ENCODE data around the gene LIFR.

Gene LIFR

DNA sequence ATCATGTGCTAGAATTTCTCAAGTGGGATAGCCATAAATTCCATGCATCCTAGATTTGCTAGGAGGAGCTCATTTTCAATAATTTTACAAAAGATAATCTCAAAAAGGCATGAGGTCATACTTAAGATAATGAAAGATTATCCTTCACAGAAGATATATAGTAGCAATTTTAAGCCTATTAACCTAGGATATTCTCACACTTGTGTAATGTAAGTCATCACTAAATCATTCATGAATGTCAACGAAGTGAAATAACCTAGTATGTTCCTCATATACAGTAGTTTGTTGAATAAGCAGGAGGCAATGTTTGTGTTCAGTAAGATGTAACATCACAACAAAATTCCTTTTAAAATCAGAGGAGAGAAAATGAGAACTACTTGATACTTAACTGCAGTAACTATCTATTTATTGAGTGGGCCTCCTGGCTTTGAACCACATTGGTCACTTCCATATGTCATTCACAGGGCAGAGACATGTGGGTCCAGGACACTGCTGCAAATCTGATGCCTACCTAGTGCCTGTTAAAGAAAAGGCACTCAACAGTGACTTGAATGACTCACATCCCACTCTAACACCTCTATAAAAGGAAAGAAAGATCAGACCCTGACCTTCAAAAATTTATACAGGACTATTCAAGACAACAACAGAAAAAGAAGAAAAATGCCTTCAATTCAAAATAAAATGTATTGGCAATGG is 8.2 kb downstream of the LIFR start (continued):
- 0 out of 2 replicates have a peak, but pooled peaks have one; percentile 26 for TF ChIP-seq SCRT2 (tag by site-specific recombination; IDR thresholded peaks at IDR 0.05)
- TF ChIP-seq, protein P1, sequence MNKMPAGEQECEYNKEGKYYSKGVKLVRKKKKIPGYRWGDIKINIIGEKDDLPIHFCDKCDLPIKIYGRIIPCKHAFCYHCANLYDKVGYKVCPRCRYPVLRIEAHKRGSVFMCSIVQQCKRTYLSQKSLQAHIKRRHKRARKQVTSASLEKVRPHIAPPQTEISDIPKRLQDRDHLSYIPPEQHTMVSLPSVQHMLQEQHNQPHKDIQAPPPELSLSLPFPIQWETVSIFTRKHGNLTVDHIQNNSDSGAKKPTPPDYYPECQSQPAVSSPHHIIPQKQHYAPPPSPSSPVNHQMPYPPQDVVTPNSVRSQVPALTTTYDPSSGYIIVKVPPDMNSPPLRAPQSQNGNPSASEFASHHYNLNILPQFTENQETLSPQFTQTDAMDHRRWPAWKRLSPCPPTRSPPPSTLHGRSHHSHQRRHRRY (tag by site-specific recombination; IDR thresholded peaks at IDR 0.05) = no peak
- no peak for TF ChIP-seq ZBTB21 (tag by site-specific recombination; IDR thresholded peaks at IDR 0.05)
- TF ChIP-seq, protein P2, sequence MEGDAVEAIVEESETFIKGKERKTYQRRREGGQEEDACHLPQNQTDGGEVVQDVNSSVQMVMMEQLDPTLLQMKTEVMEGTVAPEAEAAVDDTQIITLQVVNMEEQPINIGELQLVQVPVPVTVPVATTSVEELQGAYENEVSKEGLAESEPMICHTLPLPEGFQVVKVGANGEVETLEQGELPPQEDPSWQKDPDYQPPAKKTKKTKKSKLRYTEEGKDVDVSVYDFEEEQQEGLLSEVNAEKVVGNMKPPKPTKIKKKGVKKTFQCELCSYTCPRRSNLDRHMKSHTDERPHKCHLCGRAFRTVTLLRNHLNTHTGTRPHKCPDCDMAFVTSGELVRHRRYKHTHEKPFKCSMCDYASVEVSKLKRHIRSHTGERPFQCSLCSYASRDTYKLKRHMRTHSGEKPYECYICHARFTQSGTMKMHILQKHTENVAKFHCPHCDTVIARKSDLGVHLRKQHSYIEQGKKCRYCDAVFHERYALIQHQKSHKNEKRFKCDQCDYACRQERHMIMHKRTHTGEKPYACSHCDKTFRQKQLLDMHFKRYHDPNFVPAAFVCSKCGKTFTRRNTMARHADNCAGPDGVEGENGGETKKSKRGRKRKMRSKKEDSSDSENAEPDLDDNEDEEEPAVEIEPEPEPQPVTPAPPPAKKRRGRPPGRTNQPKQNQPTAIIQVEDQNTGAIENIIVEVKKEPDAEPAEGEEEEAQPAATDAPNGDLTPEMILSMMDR (tag by site-specific recombination; IDR thresholded peaks at IDR 0.05) = no peak
- no peak for TF ChIP-seq KLF7 (tag by site-specific recombination; IDR thresholded peaks at IDR 0.05; ENCODE audit: borderline replicate concordance)
- TF ChIP-seq ZNF394 (tag by site-specific recombination; IDR thresholded peaks at IDR 0.05; ENCODE audit: borderline replicate concordance) = peak; percentile 43; the same call in 1 of the 2 replicates
- peak; percentile 72 for TF ChIP-seq ZXDB (tag by site-specific recombination; IDR thresholded peaks at IDR 0.05)
- peak; percentile 39; the same call in 1 of the 2 replicates for TF ChIP-seq ZNF501 (tag by site-specific recombination; IDR thresholded peaks at IDR 0.05)
- TF ChIP-seq FEZF1 (tag by site-specific recombination; IDR thresholded peaks at IDR 0.05) = peak; percentile 52
- TF ChIP-seq ZSCAN23 (tag by site-specific recombination; IDR thresholded peaks at IDR 0.05) = peak; percentile 24; the same call in 1 of the 2 replicates
- TF ChIP-seq ZFHX2 (tag by site-specific recombination; conservative IDR thresholded peaks at IDR 0.05) = no peak
- TF ChIP-seq IKZF3 (tag by site-specific recombination; IDR thresholded peaks at IDR 0.05) = peak; percentile 49; the same call in 1 of the 2 replicates

DNA sequence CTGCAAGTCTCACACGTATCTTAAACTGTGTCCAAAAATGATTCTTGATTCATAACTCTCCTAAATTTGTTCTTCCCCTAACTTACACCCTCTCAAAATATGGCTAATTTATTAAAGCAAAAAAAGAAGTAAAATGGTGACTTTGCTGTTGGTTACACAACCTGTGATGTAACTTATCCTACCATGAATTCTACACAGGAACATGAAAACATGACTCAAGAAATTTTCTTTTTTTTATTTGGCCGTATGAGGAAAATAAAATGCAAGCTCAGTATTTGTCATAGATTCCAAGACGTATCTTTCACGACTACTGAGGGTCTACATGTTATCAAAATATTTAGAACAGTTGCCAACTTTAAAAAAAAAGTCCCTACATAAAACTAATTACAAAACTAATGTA is 9.2 kb downstream of the LIFR start:
- Histone ChIP-seq H3K4me3 (ENCODE audit: low read depth, low read length) (no peak overlapping the region), H3K27ac (ENCODE audit: extremely low read depth, low read depth, low read length) (no peak overlapping the region), H3K4me1 (ENCODE audit: control insufficient read depth, insufficient read depth, low read length) (peaks cover 26% of the 10 kb centered on the region), H3K36me3 (ENCODE audit: control insufficient read depth in 2 of 2, insufficient read depth in 1 of 2, low read length in 2 of 2) (no peaks in the 10 kb centered on the region), H3K9me3 (ENCODE audit: control insufficient read depth, insufficient read depth, low read depth, low read length) (no peaks in the 10 kb centered on the region)
- TF ChIP-seq, protein P3, sequence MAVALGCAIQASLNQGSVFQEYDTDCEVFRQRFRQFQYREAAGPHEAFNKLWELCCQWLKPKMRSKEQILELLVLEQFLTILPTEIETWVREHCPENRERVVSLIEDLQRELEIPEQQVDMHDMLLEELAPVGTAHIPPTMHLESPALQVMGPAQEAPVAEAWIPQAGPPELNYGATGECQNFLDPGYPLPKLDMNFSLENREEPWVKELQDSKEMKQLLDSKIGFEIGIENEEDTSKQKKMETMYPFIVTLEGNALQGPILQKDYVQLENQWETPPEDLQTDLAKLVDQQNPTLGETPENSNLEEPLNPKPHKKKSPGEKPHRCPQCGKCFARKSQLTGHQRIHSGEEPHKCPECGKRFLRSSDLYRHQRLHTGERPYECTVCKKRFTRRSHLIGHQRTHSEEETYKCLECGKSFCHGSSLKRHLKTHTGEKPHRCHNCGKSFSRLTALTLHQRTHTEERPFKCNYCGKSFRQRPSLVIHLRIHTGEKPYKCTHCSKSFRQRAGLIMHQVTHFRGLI (tag by site-specific recombination; IDR thresholded peaks at IDR 0.05) = no peak
- TF ChIP-seq ZNF549 (tag by site-specific recombination; IDR thresholded peaks at IDR 0.05) (no peak), WT1 (tag by site-specific recombination; IDR thresholded peaks at IDR 0.05) (no peak), ZNF843 (tag by site-specific recombination; IDR thresholded peaks at IDR 0.05) (no peak), ZNF521 (tag by site-specific recombination; IDR thresholded peaks at IDR 0.05) (no peak), ZNF585B (tag by site-specific recombination; IDR thresholded peaks at IDR 0.05) (no peak), SP2 (tag by site-specific recombination; IDR thresholded peaks at IDR 0.05) (no peak), ZNF433 (tag by site-specific recombination; IDR thresholded peaks at IDR 0.05; ENCODE audit: low read depth) (no peak), TCF7L2 (IDR thresholded peaks at IDR 0.05; ENCODE audit: borderline replicate concordance, low read depth, low read length) (no peak)
- TF ChIP-seq, protein P4, sequence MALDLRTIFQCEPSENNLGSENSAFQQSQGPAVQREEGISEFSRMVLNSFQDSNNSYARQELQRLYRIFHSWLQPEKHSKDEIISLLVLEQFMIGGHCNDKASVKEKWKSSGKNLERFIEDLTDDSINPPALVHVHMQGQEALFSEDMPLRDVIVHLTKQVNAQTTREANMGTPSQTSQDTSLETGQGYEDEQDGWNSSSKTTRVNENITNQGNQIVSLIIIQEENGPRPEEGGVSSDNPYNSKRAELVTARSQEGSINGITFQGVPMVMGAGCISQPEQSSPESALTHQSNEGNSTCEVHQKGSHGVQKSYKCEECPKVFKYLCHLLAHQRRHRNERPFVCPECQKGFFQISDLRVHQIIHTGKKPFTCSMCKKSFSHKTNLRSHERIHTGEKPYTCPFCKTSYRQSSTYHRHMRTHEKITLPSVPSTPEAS (tag by site-specific recombination; IDR thresholded peaks at IDR 0.05) = no peak
- TF ChIP-seq, protein P5, sequence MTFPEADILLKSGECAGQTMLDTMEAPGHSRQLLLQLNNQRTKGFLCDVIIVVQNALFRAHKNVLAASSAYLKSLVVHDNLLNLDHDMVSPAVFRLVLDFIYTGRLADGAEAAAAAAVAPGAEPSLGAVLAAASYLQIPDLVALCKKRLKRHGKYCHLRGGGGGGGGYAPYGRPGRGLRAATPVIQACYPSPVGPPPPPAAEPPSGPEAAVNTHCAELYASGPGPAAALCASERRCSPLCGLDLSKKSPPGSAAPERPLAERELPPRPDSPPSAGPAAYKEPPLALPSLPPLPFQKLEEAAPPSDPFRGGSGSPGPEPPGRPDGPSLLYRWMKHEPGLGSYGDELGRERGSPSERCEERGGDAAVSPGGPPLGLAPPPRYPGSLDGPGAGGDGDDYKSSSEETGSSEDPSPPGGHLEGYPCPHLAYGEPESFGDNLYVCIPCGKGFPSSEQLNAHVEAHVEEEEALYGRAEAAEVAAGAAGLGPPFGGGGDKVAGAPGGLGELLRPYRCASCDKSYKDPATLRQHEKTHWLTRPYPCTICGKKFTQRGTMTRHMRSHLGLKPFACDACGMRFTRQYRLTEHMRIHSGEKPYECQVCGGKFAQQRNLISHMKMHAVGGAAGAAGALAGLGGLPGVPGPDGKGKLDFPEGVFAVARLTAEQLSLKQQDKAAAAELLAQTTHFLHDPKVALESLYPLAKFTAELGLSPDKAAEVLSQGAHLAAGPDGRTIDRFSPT (tag by site-specific recombination; IDR thresholded peaks at IDR 0.05) = no peak
- POLR2A ChIA-PET = interaction anchor here (1.0 kb wide), 1 partner anchor 10 kb away, joined by 3 read pairs; no protein-coding TSS in a partner anchor
- CTCF ChIA-PET = interaction anchor here (0.6 to 2.8 kb wide), 6 partner anchors 8 to 887 kb away, joined by 3 to 15 read pairs (median 4); partner anchors contain the start of gene LIFR
